COLO829 (cell line): ENCODE measurements around the gene LMO3.

Source experiments
- DNase-seq: peaks from one replicate; pipeline ENCODE4 v3.0.0; 2012; ENCODE audit warnings: low spot score

LMO3 gene

DNA sequence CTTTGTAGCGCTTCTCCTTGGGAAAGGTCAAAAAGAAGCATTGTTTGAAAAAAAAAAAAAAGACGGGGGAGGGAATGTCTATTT is at the start of gene LMO3:
LMO3 (minus strand) TSS at position 46 of the 84 bp plus-strand sequence. CDS start 5,302 bp downstream, outside the sequence.
- DNase-seq, result no peak

DNA sequence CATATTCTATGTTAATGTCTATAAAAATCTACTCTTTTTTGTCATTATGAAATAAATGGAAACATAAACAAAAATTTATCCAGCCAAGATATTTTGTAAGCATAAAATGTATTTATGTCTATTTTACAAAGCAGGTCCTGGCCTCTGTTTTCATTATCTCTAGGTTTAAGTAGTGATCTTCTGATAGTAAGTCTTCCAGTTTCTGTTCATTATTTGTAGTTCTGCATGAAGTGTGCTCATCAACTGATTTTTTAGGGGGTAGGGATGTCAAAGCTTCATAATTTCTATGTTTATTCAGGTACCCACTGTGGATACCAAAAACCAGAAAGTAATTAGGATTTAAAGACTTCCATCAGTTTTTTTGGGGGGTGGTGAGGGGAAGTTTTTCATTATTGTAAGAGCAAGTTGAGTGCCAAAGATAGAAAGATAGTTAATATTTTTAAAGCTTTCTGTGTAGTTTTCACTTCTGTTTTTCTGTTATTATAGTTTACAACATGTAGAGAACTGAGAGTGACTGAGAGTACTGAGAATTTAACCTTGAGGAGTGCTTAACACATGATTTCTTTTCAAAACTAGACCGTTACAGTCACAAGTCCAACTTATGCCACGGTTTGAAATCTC is 30.6 kb upstream of the LMO3 start:
- DNase-seq, result no peak

GRCh38 chr12:16634786-16635185 is 28.8 kb upstream of the LMO3 start:
- no peak for DNase-seq

GRCh38 chr12:16626991-16627390 is 21.0 kb upstream of the LMO3 start:
- no peak for DNase-seq

- no peak for DNase-seq
Observed at GRCh38 chr12:16622338-16622737, 16.4 kb upstream of the LMO3 start.

- no peak for DNase-seq
Observed at GRCh38 chr12:16619537-16619936, 13.6 kb upstream of the LMO3 start.

DNA sequence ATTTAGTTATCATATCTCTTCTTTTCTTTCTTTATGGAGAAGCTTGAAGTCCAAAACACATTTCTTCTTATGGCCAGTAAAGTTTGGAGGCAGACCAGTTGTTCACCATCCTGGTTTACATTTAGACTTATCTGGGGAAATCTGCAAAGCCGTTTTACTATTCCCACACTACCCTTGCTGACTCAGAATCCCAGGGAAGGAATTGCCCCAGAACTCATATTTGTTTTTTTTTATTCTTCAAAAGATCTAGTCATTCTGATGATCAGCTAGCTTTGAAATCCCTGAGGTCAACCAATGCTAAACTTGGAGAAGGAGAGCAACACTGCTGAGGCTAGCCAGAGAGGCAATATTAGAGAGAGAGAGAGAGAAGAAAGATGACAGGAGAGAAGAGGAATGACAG is 12.3 kb upstream of the LMO3 start:
- DNase-seq, result no peak

DNA sequence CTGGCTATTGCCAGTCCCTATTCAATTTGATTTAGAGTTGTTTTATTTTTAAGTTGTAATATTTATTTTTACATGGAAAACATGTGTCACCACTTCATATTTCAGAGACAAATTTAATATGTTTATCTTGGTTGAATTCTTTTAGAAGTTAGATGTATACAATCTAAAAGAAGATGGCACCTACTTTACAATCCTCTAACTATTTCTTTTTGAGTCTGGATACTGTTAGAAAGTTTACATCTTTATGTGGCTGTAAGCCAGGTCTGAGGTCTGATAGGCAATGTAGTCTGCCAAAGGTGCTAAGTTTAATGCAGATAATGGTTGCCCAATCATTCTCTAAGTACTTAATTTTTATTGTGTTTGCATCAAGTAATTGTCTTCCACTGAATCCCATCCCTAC is 7.2 kb upstream of the LMO3 start:
- no peak for DNase-seq

- no peak for DNase-seq
Observed at GRCh38 chr12:16612647-16613046, 6.7 kb upstream of the LMO3 start.

DNA sequence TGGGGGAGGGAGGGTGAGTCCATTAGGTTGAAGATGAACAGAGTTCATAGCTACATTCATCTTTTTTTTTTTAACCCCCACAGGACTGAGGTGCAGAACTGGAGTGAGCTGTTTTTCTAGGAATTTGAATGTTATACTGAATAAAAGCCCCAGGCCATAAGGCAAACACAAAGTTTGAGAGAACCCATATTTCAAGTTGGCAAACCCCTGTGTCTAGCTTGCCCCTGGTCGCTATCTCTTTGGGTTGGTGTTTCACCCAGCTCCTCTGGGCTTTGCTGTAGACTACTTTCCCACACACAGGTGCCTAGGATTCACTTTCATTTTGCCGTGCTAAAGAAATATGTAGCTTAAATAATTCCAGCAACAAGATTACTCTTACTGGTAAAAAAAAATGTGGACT is 5.2 kb upstream of the LMO3 start:
- no peak for DNase-seq

DNA sequence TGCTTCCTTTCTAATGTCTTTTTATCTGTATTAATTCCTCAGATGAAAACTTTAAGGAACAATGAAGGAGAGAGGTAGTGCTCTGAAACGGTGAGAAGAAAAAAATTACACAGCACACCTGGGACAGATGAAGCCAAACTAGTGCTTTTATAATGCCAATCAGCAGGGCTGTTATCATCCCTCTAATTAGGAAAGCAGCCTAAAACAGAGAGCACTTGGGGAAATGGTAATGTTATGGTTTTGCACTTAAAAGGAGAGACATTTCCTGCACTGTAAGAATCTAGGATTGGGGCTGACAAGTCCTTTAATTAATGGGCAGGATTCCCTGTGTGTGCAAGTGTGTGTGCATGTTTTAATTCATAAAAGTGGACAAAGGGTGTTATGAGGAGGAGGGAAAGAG is 4.8 kb upstream of the LMO3 start:
- no peak for DNase-seq

GRCh38 chr12:16610001-16610585 is 4.1 kb upstream of the LMO3 start:
- DNase-seq, result no peak

DNA sequence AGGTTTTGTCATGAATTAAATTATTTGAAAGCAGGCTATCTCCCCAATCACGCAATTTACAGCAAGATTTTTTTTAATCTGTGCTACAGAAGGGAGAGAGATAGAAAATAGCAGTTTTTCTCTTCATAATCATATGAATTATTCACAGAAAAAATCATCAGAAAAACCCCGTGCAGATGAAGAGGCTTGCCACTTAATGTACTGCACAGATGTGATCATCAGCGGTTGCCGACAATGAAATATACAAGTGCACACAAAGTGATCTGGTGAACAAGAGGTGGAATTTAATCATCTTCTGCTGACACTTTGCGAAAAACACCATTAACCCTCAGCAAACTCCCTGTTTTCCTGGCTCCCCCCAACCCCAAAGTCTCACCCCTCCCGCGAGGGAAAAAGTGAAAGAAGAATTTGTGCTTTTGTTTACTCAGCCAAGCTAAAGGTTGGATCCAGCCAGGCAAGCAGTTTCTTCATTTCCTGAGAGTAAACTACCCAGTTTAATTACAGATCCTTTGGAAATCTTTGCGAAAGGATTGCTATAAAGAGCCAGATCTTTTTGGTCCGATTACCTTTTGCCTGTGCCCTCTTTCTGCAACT is 3.1 kb upstream of the LMO3 start:
- DNase-seq, result no peak

DNA sequence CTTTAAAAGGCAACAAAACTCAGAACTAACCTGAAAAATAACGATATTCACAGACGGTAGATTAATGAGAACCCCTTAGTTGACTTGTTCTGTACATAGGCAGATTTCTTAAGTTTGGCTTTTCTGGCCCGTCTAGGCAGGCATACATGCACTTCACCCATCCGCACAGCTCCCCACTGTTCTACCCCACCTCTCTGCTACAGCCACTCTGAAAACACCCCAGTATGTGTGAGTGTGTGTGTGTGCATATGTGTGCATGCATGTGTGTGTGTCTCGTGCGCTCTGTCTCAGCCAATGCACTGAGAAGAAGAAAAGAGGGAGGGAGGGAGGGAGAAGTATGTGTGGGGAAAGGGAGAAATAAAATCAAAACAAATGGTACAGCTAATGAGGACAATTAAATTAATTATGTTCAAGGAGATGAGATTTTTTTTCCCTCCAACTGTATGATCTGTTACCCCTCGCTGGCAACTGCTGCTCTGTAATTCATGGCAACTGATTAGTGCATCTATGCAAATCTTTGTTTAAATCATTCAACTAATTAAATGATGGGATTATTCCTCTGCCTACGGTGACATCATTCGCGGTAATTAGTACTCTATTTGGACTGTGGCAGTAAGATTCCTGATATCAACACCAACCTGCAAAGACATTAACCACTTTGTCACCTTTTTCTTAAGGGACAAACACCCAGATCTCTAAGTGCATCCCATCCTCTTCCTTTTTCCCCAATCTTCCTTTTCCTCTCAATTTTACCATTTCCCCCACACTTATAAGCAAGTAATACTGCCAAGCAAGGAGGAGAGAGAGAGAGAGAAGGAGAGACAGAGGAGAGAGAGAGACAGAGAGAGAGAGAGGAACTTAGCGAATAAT is 2.2 kb upstream of the LMO3 start:
- DNase-seq, result no peak

- no peak for DNase-seq
Observed at GRCh38 chr12:16606991-16607390, 1.0 kb upstream of the LMO3 start.

GRCh38 chr12:16606201-16606849 is 363 bp upstream of the LMO3 start:
- DNase-seq, result peak; percentile 33

GRCh38 chr12:16605642-16606116 is 283 bp downstream of the LMO3 start:
- peak; percentile 21 for DNase-seq

GRCh38 chr12:16604596-16605252 is 1.2 kb downstream of the LMO3 start:
- DNase-seq, result no peak

DNA sequence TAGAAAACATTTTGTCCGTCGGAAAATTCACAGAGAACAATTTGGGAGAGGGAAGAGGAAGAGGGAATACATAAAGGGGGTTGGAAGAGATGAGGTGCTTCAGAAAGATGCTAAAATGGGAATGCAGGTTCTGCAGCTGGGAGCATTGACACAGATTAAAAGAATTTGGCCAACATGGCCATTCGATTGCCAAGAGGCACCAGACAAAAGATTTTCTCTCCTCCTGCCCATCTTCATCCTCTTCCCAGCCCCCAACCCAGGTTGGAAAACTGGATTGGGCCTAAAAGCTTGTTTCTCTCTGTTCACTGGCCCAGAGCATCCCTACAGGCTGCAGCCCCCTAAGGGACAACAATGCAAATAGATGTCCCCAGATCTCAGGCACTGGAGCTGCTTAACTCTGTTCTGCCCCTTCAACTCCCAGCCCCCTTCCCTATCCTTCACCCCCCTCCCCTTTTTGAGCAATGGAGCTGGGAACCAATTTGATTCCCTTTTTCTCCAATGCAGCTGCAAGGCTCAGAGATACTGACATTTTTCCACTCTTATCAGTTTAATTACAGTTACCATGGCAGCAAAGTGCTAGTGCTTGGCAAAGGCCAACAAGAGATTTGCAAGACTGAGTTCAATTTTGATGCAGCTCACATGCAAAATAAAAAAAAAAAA is 1.9 kb downstream of the LMO3 start:
- DNase-seq, result no peak

GRCh38 chr12:16603260-16603915 is 2.6 kb downstream of the LMO3 start:
- DNase-seq, result no peak

DNA sequence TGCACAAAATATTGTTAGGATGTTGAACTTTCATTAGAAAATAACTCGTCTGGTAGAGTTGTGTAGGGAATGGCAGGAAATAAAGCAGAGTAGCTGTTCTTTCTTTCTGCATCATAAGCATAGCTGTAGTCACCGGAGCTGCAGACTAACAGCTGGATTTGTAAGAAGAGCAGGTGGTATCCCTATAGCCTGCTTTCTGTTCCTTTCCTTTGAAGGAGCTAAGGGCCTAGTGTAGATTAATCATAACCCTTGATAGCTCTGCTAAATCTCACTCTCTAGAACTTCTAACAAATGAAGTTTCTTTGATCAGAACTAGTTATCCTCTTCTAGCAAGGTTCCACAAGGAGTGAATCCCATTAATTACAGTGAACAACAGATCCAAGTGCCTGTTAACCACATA is 3.5 kb downstream of the LMO3 start:
- no peak for DNase-seq
